IMR-90 (cell line): ENCODE data around the gene TMEM141.

Source experiments
- CHD1 ChIP-seq: IDR thresholded peaks from 2 replicates; pipeline ENCODE4 v1.6.1; 2012; ENCODE audit warnings: low read depth, low read length, improper control_type of control experiment
- CTCF ChIP-seq: conservative IDR thresholded peaks from 2 replicates; pipeline ENCODE4 v1.5.1; 2012; ENCODE audit warnings: mild to moderate bottlenecking, low read depth, low read length, improper control_type of control experiment
- ELK1 ChIP-seq: fragments of 150-350 bp; IDR thresholded peaks from 2 replicates; pipeline ENCODE4 v1.6.1; 2016; ENCODE audit warnings: low read depth, mild to moderate bottlenecking, low read length, moderate library complexity, borderline replicate concordance
- MAZ ChIP-seq: IDR thresholded peaks from 2 replicates; pipeline ENCODE4 v1.6.1; 2012; ENCODE audit warnings: low read depth, mild to moderate bottlenecking, low read length, improper control_type of control experiment, moderate library complexity, borderline replicate concordance
- MXI1 ChIP-seq: IDR thresholded peaks from 2 replicates; pipeline ENCODE4 v1.6.1; 2012; ENCODE audit warnings: low read depth, mild to moderate bottlenecking, low read length, moderate library complexity, borderline replicate concordance
- POLR2A ChIP-seq: IDR thresholded peaks from 2 replicates; pipeline ENCODE4 v1.6.1; 2012; ENCODE audit warnings: mild to moderate bottlenecking, low read depth, low read length
- RAD21 ChIP-seq: IDR thresholded peaks from 2 replicates; pipeline ENCODE4 v1.6.1; 2012; ENCODE audit warnings: low read length, improper control_type of control experiment
- RCOR1 ChIP-seq: IDR thresholded peaks from 2 replicates; pipeline ENCODE4 v1.6.1; 2012; ENCODE audit warnings: mild to moderate bottlenecking, low read length, improper control_type of control experiment; ENCODE audit not compliant: insufficient replicate concordance
- RFX5 ChIP-seq: IDR thresholded peaks from 2 replicates; pipeline ENCODE4 v1.8.0; 2012; ENCODE audit warnings: low read depth, mild to moderate bottlenecking, low read length, moderate library complexity
- SMC3 ChIP-seq: fragments of 150-350 bp; IDR thresholded peaks from 2 replicates; pipeline ENCODE4 v1.6.1; 2016; ENCODE audit warnings: low read depth, mild to moderate bottlenecking, antibody characterized with exemption, low read length, moderate library complexity

DNA sequence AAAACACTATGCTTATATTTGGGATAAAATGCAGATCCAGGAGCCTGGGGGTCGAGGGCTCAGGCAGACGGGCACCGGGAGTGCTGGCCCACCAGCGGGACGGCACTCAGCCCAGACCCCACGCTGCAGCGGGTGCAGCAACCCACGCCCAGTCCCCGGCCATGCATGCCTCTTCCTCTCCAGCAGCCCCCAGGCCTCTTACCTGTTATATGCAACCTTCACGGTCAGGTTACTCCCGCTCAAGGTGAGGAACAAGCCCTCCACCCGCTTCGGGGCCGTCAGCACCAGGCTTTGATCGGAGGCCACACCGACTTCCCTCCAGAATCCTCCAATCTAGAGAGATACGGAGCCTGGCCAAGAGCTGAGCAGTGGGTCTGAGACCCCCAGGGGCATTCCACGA lies 34.3 kb upstream of the TMEM141 start:
- no peak for TF ChIP-seq POLR2A
- TF ChIP-seq CTCF: no peak
- TF ChIP-seq ELK1: no peak
- TF ChIP-seq SMC3: no peak
- no peak for TF ChIP-seq RAD21
- no peak for TF ChIP-seq CHD1
- TF ChIP-seq MAZ: no peak
- no peak for TF ChIP-seq RFX5
- no peak for TF ChIP-seq RCOR1
- TF ChIP-seq MXI1: no peak
